Measurements from ENCODE around the gene SNX10.

DNA sequence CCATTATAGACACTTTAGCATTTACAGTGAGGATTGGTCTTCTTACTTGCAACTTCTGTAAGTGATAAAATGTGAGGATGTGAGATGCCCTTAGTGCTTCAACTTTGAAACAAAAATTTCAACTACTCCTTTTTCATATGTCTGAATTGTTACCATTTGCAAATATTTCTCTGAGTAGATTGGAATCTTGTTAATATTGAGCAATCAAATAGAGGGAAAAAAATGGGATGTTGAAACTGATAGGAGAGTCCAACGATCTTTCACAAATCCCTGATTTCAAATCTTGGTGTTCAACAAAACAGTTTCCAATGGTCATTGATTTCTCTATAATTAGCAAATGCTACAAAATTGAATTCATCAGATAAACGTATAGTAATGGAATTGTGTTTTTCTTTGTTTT lies 5.5 kb upstream of the SNX10 start:
- TF ChIP-seq CTCF (conservative IDR thresholded peaks at IDR 0.05 in 1 of 2, IDR thresholded peaks at IDR 0.05 in 1 of 2; ENCODE audit: low read depth in 1 of 2, low read length in 2 of 2) (no peak), EZH2 (IDR thresholded peaks at IDR 0.05; ENCODE audit: low read length, missing control alignments) (no peak)

Data from fibroblast of lung (primary cell).